Peyer's patch (tissue), 4 donors: Measurements from ENCODE around the gene CATSPERD.

ENCODE experiments used
- CTCF ChIP-seq, 6 experiments: fragments of 450-650 bp in 4 of 6; fragments of 200-600 bp in 2 of 6; sonication (generic) in 1 of 6; IDR thresholded peaks; one replicate each; pipeline ENCODE4 v1.5.1; 2017 to 2019; ENCODE audit warnings: antibody characterized with exemption in 6 of 6, mild to moderate bottlenecking in 3 of 6, moderate library complexity in 1 of 6
- POLR2A ChIP-seq, 2 donors: fragments of 450-650 bp; IDR thresholded peaks; one replicate each; pipeline ENCODE4 v1.5.1; 2017; ENCODE audit warnings: antibody characterized with exemption in 2 of 2, mild to moderate bottlenecking in 2 of 2, moderate library complexity in 2 of 2

- TF ChIP-seq CTCF (IDR thresholded peaks at IDR 0.05) (no peak), POLR2A (IDR thresholded peaks at IDR 0.05) (no peak)
Measured at GRCh38 chr19:5703819-5704818, 16.3 kb upstream of the CATSPERD start.
